Cardiac septum (tissue), 1 donor: Measurements from ENCODE around the gene TMPRSS6. TPM values are rescaled to one million over a fixed set of nuclear protein-coding genes. Genes with fewer than 3 reads are reported as not detected.

Experiments used
- DNase-seq: peaks from one replicate; pipeline ENCODE4 v3.0.0-alpha.2; 2020; ENCODE audit warnings: low spot score
- intact Hi-C: fragments of 100-400 bp; cut with DNase I; formaldehyde crosslinking; loops from one replicate; pipeline ENCODE4 v1.14.0; 2022
- total RNA-seq: library from RNA; stranded (reverse); fragmentation: NEBNext Ultra II Directional; extraction: Animal tissue kit (Norgen Biotek cat#: 25700); gene quantifications from one replicate; pipeline ENCODE4 v1.2.1, GENCODE V29; 2021
- donor health status: DM: no; HTN: no; CAD: no.

TMPRSS6 gene
- total RNA-seq, 1 donor from 2014 or later, result not detected

- intact Hi-C loops, result no loop called here
These were observed 15.3 kb downstream of the TMPRSS6 start for GRCh38 chr22:37094239-37094638.

DNA sequence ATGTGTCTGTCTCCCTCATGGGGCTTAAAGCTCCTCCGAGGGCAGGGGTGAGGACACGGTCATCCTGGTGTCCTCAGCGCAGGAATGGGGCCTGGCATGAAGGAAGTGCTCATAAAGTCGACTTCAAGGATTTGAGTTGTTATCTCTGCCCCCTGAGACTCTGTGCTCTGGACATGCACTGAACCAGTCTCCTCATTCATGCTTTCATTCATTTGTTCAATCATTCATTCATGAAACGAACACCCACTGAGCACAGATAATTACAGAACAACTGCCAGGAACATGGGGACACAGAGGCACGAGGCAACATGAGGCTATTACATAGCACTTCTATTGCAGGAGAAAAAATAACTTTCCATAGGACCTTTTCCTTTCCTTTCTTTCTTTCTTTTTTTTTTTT is 16.5 kb downstream of the TMPRSS6 start:
- intact Hi-C loops, result no loop called here

More at GRCh38 chr22:37094239-37094638, 15.3 kb downstream of the TMPRSS6 start:
- no peak for DNase-seq

DNA sequence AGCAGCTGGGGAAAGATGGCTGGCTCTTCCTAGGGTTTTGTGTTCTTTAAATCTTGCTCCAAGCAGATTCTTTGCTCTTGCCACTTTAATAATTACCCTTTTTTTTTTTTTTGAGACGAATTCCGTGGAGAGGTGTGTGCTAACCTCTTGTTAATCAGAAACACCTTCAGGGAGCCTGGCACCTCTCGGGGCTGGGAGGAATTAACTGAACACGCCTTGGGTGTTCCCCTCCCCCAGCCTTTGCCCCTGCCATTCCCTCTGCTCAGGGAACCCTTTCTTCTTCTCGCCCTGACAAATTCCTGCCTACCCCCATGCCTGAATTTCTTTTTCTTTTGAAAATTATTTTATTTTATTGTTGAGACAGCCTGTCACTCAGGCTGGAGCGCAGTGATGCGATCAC is 17.5 kb downstream of the TMPRSS6 start:
- intact Hi-C loops, result no loop called here

More for the DNA sequence above, 16.5 kb downstream of the TMPRSS6 start:
- no peak for DNase-seq

DNA sequence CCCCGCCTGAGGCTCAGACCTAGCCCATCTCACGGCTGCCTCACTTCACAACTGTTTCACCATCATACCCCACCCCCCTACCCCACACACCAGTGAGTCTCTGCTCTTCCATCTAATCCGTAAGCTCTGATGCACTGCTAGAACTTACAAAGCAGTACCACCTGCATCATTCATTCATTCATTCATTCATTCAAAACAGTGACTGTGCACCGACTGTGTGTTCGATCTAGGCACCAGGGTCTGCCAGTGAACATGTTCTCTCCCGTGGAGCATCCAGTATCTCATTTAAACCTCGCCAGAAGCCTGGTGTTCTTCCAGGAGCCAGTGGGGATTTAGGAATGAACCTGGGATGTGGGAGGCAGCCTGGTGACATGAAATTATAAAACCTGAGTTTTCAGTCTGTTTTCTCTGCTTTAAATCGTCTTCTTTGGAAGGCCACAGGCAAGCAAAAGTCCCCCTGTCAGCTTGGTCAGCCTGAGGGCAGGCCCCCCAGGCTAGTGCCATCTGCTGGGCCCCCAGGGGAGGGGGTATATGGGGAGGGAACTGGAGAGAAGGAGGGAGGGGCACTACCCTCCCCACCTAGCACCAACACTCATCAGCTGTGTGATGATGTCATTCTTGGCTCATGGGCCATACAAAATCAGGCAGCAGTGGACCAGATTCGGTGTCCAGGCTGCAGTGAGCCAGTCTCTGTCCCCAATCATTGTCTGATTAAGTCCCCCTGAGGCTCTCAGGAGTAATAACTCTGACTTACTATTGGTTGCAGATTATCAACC is 18.4 kb downstream of the TMPRSS6 start:
- intact Hi-C loops, result no loop called here
- DNase-seq, result no peak

More for the DNA sequence above, 17.5 kb downstream of the TMPRSS6 start:
- DNase-seq, result no peak

DNA sequence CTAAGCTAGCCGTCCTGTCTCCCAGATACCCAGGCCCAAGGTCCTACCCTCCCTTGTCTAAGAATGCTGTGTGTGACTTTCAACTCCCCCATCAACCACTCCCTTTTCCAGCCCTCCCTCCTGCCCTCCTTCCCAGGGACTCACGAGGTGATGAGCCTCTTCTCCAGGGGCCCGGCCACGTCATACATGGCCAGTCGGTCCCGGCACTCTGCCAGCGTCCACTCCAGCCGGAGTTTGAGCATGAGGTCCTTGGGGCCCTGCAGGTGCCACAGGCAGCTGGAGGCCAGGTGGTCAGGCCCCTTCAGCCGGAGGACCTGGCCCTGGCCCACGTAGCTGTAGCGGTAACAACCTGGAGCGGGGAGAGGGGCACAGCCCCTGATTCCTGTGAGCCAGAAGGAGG is 20.1 kb downstream of the TMPRSS6 start:
- intact Hi-C loops, result no loop called here
- DNase-seq, result no peak

GRCh38 chr22:37088750-37089408 is 20.6 kb downstream of the TMPRSS6 start:
- DNase-seq, result no peak
- intact Hi-C loops, result no loop called here

DNA sequence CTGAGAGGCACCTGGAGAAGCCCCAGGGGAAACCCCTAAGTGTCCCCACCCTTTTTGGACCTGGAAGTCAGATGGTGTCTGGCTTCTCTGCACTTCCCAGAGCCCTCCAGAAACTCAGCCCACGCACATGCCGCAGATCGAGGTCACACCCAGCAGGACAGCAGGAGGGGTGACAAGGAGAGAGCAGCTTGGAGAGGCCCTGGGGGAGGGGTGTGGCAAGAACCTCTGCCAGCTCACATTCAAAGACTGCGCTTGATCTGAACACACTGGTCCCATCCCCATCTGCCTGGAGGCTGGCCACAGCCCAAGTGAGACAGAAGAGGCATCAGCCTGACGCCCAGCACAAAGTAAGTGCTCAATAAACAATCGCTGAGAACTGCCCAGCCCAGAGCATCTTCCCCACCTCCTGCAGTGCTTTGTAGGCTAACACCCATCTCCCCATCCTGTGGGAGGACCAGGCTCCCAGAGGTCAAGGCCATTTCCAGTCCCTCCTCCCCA is 21.4 kb downstream of the TMPRSS6 start:
- intact Hi-C loops, result no loop called here
- DNase-seq, result no peak

DNA sequence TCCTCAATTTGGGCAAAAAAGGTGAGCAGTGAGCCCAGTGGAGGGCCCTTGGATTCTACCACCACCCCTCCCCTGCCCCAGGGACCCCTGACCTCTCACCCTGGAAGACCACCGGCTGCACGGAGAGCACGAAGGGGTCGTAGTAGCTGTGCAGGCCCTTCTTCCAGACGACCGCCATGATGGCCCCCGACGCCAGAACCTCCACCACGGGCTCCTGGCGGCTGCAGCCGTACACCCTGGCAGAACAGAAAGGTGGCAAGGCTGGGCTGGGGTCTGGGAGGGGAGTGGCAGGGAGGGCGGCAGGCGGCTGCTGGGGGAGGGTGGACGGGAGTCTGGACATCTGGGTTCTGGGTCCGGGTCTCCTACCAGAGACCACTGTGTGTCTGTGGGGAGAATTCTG is 23.3 kb downstream of the TMPRSS6 start:
- intact Hi-C loops, result no loop called here
- DNase-seq, result no peak

DNA sequence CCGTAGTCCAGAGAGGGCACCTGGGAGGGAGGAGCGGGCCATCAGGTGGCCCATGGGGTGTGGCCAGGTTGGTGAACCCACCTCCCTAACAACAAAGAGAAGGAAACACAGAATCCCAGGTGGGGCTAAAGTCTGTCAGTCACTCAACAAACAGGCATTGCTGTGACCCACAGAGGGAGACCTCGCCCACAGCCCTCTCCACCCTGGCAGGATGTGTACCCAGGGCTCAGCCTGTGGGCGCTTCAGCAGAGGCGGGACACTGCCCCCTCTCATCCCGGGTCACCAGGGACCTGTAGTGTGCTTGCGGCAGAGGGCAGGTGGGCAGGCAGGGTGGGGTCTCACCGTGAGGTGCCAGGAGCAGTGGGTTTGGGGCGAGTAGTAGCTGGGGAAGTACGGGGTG is 25.1 kb downstream of the TMPRSS6 start:
- intact Hi-C loops, result no loop called here
- no peak for DNase-seq

GRCh38 chr22:37083914-37084313 is 25.6 kb downstream of the TMPRSS6 start:
- intact Hi-C loops, result no loop called here
- DNase-seq, result no peak

GRCh38 chr22:37082251-37082873 is 27.2 kb downstream of the TMPRSS6 start:
- intact Hi-C loops, result no loop called here
- DNase-seq, result no peak

- DNase-seq, result no peak
- intact Hi-C loops, result no loop called here
These were observed 28.7 kb downstream of the TMPRSS6 start for GRCh38 chr22:37080838-37081237.

DNA sequence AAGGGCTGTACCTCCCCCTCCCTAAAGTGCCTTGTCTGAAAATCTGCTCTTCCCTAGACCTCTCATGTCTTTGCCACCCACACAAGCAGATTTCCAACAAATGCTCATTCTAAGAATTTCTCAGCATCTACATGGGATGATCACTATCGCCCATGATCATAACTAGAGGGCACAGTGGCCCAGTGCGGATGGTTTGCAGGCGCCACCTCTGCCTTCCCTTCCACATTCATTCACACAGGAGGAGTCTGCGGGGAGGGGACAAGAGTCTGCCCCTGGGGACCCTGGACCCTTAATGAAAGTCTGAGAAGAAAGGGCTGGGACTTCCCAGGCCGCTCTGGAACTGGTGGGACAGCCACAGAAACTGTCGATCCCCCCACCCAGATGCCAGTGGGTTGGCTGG is 29.1 kb downstream of the TMPRSS6 start:
- DNase-seq, result no peak

GRCh38 chr22:37079668-37080171 is 29.8 kb downstream of the TMPRSS6 start:
- no peak for DNase-seq
- intact Hi-C loops, result loop anchor here (5.0 kb wide), 1 partner anchor 88 kb away; no protein-coding TSS in a partner anchor

More for the DNA sequence above, 29.1 kb downstream of the TMPRSS6 start:
- intact Hi-C loops, result no loop called here

DNA sequence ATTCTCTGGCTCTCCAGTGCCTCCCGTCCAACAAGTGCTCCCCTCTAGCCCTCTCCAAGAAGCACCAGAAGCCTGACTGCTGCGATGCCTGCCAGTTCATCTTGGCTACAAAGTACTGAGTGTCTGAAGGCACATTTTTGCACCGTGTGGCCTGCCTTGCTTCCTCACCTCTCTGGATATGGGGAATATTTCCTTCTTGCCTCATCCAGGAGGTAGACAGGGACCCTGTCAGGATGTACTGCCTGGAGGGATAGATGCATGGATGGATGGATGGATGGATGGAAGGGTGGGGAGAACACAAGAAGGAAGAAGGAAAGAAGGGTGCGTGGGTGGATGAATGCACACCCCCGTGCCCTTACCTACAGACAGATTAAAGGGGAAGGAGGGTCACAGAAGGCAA is 30.4 kb downstream of the TMPRSS6 start:
- DNase-seq, result no peak
- intact Hi-C loops, result loop anchor here (5.0 kb wide), 1 partner anchor 88 kb away; no protein-coding TSS in a partner anchor

- no peak for DNase-seq
- intact Hi-C loops, result loop anchor here (2.0 to 5.0 kb wide), 2 partner anchors 89 to 121 kb away; no protein-coding TSS in a partner anchor
These were observed 31.6 kb downstream of the TMPRSS6 start for GRCh38 chr22:37077802-37078448.

DNA sequence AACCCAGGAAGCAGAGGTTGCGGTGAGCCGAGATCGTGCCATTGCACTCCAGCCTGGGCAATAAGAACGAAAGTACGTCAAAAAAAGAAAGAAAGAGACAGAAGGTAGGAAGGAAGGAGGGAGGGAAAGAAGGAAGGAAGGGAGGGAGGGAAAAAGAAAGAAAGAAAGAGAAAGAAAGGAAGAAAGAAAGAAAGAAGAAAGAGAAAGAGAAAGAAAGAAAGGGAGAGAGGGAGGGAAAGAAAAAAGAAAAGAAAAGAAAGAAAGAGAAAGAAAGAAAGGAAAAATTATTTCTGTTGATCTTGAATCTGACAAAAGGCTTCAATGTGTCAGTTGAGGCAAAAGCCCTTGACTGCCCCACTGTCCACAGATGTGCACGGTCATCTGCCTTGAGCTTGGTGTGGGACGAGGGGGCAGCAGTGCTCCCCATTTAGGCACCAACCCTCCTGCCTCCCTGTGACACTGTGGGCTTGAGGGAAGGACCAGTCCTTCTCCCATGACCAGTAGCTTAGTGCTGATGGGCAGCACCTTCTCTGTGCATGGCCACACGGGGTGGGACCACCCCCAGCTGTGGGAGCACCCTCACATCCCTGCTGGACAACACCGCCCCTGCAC is 33.6 kb downstream of the TMPRSS6 start:
- no peak for DNase-seq
- intact Hi-C loops, result loop anchor here (2.0 to 5.0 kb wide), 2 partner anchors 91 to 123 kb away; no protein-coding TSS in a partner anchor

DNA sequence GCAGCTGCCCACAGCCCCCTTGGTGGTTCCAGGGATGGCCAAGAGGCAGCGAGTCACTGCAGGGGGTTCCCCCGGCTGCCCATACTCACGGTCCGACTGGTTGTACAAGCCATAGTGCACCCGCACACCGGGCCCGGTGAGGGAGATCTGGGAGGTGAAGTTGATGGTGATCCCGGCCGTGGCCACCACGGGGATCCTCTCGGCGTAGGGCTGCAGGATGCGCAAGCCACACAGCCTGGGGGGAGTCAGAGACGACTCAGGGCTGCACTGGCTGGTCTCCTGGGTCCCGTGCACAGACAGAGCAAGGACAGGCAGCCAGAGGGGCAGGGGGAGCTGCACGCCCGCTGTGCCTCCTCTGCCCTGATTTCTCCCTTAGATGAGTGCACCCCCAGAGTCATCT is 34.5 kb downstream of the TMPRSS6 start:
- no peak for DNase-seq
- intact Hi-C loops, result loop anchor here (5.0 kb wide), 1 partner anchor 92 kb away; no protein-coding TSS in a partner anchor

- intact Hi-C loops, result no loop called here
- DNase-seq, result no peak
These were observed 35.0 kb downstream of the TMPRSS6 start for GRCh38 chr22:37074537-37074936.
